ENCODE measurements around the gene C19orf81. TPM values are rescaled to one million over a fixed set of nuclear protein-coding genes. Genes with fewer than 3 reads are reported as not detected.

C19orf81 gene
- total RNA-seq, 1 experiment from 2014 or later = 9.2 TPM

- no peak for DNase-seq (ENCODE audit: low read depth)
Measured at GRCh38 chr19:50629194-50629593, 20.1 kb upstream of the C19orf81 start.

- no peak for DNase-seq (ENCODE audit: low read depth)
Measured at GRCh38 chr19:50629801-50630200, 19.4 kb upstream of the C19orf81 start.

- no peak for DNase-seq (ENCODE audit: low read depth)
Measured at GRCh38 chr19:50632151-50632835, 17.0 kb upstream of the C19orf81 start.

GRCh38 chr19:50633359-50633758 lies 15.9 kb upstream of the C19orf81 start:
- DNase-seq (ENCODE audit: low read depth) = no peak

- no peak for DNase-seq (ENCODE audit: low read depth)
Measured at GRCh38 chr19:50633973-50634372, 15.3 kb upstream of the C19orf81 start.

GRCh38 chr19:50636317-50637085 lies 12.7 kb upstream of the C19orf81 start:
- DNase-seq (ENCODE audit: low read depth) = no peak

GRCh38 chr19:50638600-50638999 lies 10.6 kb upstream of the C19orf81 start:
- no peak for DNase-seq (ENCODE audit: low read depth)

GRCh38 chr19:50639121-50640112 lies 9.8 kb upstream of the C19orf81 start, which contains the start of gene SYT3:
Gene SYT3, minus strand, starts transcription at chr19:50639881. Its CDS starts 2,470 bp downstream, at chr19:50637411.
- peak; percentile 71 for DNase-seq (ENCODE audit: low read depth)

GRCh38 chr19:50640368-50640767 lies 8.9 kb upstream of the C19orf81 start:
- DNase-seq (ENCODE audit: low read depth) = no peak

- no peak for DNase-seq (ENCODE audit: low read depth)
Measured at GRCh38 chr19:50644315-50644915, 4.8 kb upstream of the C19orf81 start.

- no peak for DNase-seq (ENCODE audit: low read depth)
Measured at GRCh38 chr19:50645107-50645506, 4.1 kb upstream of the C19orf81 start.

- DNase-seq (ENCODE audit: low read depth) = peak; percentile 90
Measured at GRCh38 chr19:50646074-50646807, 3.0 kb upstream of the C19orf81 start.

- DNase-seq (ENCODE audit: low read depth) = no peak
Measured at GRCh38 chr19:50647879-50648615, 1.2 kb upstream of the C19orf81 start.

GRCh38 chr19:50648659-50649058 lies 586 bp upstream of the C19orf81 start:
- DNase-seq (ENCODE audit: low read depth) = no peak

- DNase-seq (ENCODE audit: low read depth) = no peak
Measured at GRCh38 chr19:50651174-50651573, 1.9 kb downstream of the C19orf81 start.

- DNase-seq (ENCODE audit: low read depth) = no peak
Measured at GRCh38 chr19:50652722-50653121, 3.5 kb downstream of the C19orf81 start.

- no peak for DNase-seq (ENCODE audit: low read depth)
Measured at GRCh38 chr19:50654882-50655281, 5.6 kb downstream of the C19orf81 start.

GRCh38 chr19:50657222-50657669 lies 8.0 kb downstream of the C19orf81 start:
- no peak for DNase-seq (ENCODE audit: low read depth)

- DNase-seq (ENCODE audit: low read depth) = peak; percentile 100
Measured at GRCh38 chr19:50657712-50658440, 8.6 kb downstream of the C19orf81 start.
